Activated CD4-positive, alpha-beta memory T cell treated with anti-CD3 and anti-CD28 coated beads, Interleukin-2, amount 10 ng/mL, durations not matched to agents 7 days and 5 days (primary cell): Measurements from ENCODE around the gene PADI6. TPM values are rescaled to one million over a fixed set of nuclear protein-coding genes. Genes with fewer than 3 reads are reported as not detected.
A peak's percentile ranks its signal among the peaks of the same experiment; 100 is the strongest.
"Not testable (repeated sequence)": the region's sequence is repeated elsewhere in the genome, so short reads cannot be mapped to it uniquely, and the experiment has no call there.

Source experiments
- CTCF ChIA-PET: fragments of 350-600 bp; sonication (Branson Sonifier 250); formaldehyde crosslinking; loops from one replicate; lab custom pipeline; 2021; ENCODE audit warnings: antibody characterized with exemption, inconsistent platforms; lab: Charles Lee
- POLR2A ChIA-PET: fragments of 350-600 bp; sonication (Branson Sonifier 250); formaldehyde crosslinking; loops from one replicate; lab custom pipeline; 2021; ENCODE audit warnings: antibody characterized with exemption; lab: Charles Lee
- DNase-seq: peaks from one replicate; pipeline ENCODE4 v3.0.0-alpha.2; 2020
- H3K27ac Mint-ChIP-seq: one replicate; pipeline ENCODE4 v1.8.0; 2021; ENCODE audit warnings: mild to moderate bottlenecking, mixed read lengths
- H3K27me3 Mint-ChIP-seq: one replicate; pipeline ENCODE4 v1.8.0; 2021; ENCODE audit warnings: mixed read lengths
- H3K36me3 Mint-ChIP-seq: one replicate; pipeline ENCODE4 v1.8.0; 2021; ENCODE audit warnings: low read depth, mixed read lengths
- H3K4me1 Mint-ChIP-seq: one replicate; pipeline ENCODE4 v1.8.0; 2021; ENCODE audit warnings: mixed read lengths
- H3K4me3 Mint-ChIP-seq: one replicate; pipeline ENCODE4 v1.8.0; 2021; ENCODE audit warnings: mild to moderate bottlenecking, mixed read lengths
- H3K9me3 Mint-ChIP-seq: one replicate; pipeline ENCODE4 v1.8.0; 2021; ENCODE audit warnings: mixed read lengths
- total RNA-seq, 2 experiments: library from RNA; stranded (reverse); gene quantifications; one replicate each; pipeline ENCODE4 v1.2.3, GENCODE V29; 2021

The PADI6 gene
- total RNA-seq, 2 experiments from 2014 or later = 0.23 to 0.30 TPM

DNA sequence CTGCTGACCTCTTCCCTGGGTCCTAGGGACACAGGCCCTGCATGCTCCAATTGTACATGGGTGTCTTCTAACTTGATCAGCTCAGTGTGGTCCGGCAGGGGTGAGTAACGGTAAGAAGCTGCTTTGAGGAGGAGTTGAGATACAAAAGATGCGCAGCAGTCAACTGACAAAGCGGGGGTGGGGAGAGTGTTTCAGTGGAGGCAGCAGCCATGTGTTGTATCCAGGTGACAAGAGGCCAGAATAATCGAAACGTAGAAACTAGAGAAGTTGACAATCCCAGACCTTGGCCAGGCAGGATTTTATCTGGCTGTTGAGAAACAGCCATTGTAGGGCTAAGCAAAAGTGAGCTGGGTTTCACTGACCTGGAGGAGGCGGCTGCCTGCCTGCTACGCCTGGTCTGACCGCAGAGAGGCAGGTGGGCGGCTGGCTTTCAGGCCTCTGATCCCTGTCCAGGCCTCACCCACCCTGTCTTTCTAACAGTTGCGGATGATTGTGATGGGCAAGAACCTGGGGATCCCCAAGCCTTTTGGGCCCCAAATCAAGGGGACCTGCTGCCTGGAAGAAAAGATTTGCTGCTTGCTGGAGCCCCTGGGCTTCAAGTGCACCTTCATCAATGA is 28.8 kb downstream of the PADI6 start:
- no peak overlapping the region for H3K27ac Mint-ChIP-seq
- POLR2A ChIA-PET = no interaction called here
- H3K4me1 Mint-ChIP-seq = no peaks in the 10 kb centered on the region

DNA sequence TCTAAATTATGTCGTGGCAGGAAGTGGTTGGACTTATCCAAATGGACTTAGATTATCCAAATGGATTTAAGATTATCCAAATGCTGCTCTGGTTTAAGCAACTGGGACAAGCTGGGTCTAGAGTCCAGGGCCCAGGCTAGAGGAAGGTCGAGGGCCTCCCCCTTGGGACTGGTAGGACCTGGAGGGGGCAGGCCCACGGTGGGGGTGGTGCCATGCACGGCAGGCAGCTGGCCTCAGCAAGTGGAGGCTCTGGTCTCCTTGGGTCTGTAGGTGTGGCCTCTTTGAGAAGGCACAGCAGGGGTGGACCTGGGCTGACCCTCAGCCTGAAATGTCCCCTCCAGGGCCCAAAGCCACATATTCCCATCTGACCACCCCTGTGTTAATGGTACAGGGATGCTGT is 29.8 kb downstream of the PADI6 start:
- no peaks in the 10 kb centered on the region for H3K27me3 Mint-ChIP-seq
- no peak overlapping the region for H3K27ac Mint-ChIP-seq
- H3K9me3 Mint-ChIP-seq = no peaks in the 10 kb centered on the region
- CTCF ChIA-PET = no interaction called here
- H3K36me3 Mint-ChIP-seq = peaks cover 2% of the 10 kb centered on the region
- POLR2A ChIA-PET = no interaction called here
- H3K4me3 Mint-ChIP-seq = no peak overlapping the region
- H3K4me1 Mint-ChIP-seq = no peaks in the 10 kb centered on the region
- DNase-seq = no peak

More for the DNA sequence above, 28.8 kb downstream of the PADI6 start:
- H3K4me3 Mint-ChIP-seq = no peak overlapping the region
- CTCF ChIA-PET = no interaction called here
- no peaks in the 10 kb centered on the region for H3K9me3 Mint-ChIP-seq
- no peak for DNase-seq
- peaks cover 1% of the 10 kb centered on the region for H3K27me3 Mint-ChIP-seq
- no peaks in the 10 kb centered on the region for H3K36me3 Mint-ChIP-seq

DNA sequence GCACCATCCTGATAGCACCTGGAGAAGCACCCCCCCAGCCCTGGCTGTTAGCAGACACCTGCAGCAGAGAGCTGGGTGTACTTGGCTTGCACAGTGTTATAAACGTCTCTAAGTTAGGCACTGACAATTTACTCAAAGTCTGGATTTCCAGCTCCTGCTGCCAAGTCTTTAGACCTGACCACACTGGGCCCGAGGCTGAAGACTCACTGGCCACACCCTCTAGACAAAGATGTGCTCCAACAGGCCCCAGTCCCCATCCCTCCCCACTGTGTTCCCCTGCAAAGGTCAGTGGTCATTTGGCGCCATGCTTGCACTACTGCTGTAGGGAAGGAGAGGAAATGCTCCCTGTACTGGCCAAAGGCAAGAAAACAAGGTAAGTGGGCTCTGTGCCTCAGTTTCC is 31.1 kb downstream of the PADI6 start:
- CTCF ChIA-PET = interaction anchor here (1.0 kb wide), 1 partner anchor 17 kb away, joined by 3 read pairs; no protein-coding TSS in a partner anchor
- DNase-seq = no peak

DNA sequence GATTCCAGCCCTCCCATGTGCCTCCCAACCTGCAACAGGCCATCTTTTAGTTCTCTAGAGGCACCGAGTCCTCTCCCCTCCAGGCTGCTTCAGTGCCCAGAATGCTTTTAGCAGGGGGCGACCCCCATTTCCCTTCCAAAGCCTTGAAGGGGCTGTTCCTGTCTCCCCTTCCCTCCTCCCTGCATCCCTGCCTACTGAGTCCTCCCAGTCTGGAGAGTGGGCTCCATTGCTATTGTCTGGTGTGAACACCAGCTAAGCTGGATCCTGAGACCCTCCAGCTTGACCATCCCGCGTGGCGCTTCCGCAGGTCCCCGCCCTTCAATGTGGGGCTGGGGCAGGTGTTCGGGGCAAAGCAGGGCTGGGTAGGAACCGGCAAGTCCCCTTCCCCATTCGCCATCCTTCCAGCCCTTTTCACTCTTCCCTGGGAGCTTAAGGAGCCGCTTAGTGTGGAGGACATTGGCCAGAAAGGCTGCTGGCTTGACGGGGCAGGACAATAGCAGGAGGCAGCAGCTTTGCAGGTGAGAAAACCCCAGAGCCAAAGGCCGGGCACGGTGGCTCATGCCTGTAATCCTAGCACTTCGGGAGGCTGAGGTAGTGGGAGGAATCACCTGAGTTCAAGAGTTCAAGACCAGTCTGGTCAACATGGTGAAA is 32.2 kb downstream of the PADI6 start:
- H3K4me1 Mint-ChIP-seq = no peaks in the 10 kb centered on the region
- no peak overlapping the region for H3K27ac Mint-ChIP-seq
- POLR2A ChIA-PET = no interaction called here
- H3K36me3 Mint-ChIP-seq = peaks cover 23% of the 10 kb centered on the region
- CTCF ChIA-PET = no interaction called here
- H3K9me3 Mint-ChIP-seq = no peaks in the 10 kb centered on the region
- H3K4me3 Mint-ChIP-seq = no peak overlapping the region
- DNase-seq = no peak
- H3K27me3 Mint-ChIP-seq = no peaks in the 10 kb centered on the region

More for the DNA sequence above, 31.1 kb downstream of the PADI6 start:
- H3K4me1 Mint-ChIP-seq = no peaks in the 10 kb centered on the region
- H3K27ac Mint-ChIP-seq = no peak overlapping the region
- no peaks in the 10 kb centered on the region for H3K9me3 Mint-ChIP-seq
- POLR2A ChIA-PET = no interaction called here
- H3K27me3 Mint-ChIP-seq = no peaks in the 10 kb centered on the region
- H3K36me3 Mint-ChIP-seq = peaks cover 13% of the 10 kb centered on the region
- no peak overlapping the region for H3K4me3 Mint-ChIP-seq

DNA sequence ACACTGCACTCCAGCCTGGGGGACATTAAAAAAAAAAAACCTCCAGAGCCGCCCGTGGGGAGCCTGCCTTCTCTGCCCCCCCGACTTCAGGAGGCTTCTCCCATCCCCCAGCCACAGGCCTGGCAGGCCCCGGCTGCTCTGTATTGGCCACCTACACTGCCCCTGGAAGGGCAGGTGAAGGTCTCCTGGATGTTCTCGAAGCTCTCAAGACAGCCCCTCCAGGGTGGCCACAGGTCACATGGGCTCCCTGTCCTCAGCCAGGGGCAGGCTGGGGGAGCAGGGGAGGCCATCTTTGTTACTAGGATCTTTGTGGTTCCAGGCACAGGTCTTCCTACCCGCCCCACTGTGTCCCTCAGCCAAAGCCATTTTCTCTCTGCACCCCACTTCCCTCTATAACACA is 32.8 kb downstream of the PADI6 start:
- no peaks in the 10 kb centered on the region for H3K4me1 Mint-ChIP-seq
- H3K27me3 Mint-ChIP-seq = no peaks in the 10 kb centered on the region
- H3K27ac Mint-ChIP-seq = no peak overlapping the region
- no peaks in the 10 kb centered on the region for H3K9me3 Mint-ChIP-seq
- POLR2A ChIA-PET = interaction anchor here (1.1 kb wide), 1 partner anchor 14 kb away, joined by 3 read pairs; no protein-coding TSS in a partner anchor
- no peak for DNase-seq
- CTCF ChIA-PET = no interaction called here
- no peak overlapping the region for H3K4me3 Mint-ChIP-seq
- H3K36me3 Mint-ChIP-seq = peaks cover 28% of the 10 kb centered on the region

DNA sequence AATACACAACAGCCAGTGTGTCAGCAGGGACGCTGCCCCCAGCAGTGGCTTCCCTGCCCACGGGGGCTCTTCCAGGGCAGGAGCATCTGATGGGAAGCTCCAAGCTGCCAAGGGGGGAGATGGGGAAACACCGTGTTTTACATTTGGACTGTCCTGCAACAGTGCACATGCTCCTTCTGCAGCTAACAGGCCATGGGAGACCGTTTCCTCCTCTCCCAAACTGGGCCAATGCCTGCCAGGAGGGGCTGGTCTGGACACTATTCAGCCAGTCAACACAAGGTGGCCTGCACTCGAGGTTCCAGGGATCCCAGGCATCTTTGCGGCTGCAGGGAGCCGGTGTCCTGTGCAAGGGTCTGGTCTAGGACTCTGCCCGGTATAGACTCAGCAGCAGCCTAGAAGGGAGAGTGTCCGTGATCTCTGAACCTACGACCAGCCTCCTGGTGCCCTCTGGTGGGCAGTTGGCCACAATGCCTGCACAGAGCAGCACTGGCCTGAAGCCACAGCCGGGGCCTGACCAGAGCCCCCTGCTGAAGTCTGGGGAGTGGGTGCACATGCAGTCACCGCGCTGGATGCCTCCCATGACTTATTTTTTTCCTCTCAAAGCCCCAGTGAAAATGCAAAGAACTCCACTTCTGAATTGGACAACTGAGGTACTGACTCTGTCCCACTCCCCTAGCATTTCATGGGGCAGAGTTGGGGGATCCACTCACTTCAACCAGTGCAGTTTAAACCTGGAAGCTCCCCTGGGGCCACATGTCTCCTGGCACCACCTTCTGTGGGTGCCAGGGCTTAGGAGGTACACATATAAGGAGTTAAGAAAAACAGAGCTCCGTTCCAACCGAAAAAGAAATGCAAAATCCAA is 34.1 kb downstream of the PADI6 start:
- Mint-ChIP-seq H3K36me3 (peaks cover 40% of the 10 kb centered on the region), H3K4me3 (no peak overlapping the region), H3K27me3 (no peaks in the 10 kb centered on the region), H3K9me3 (no peaks in the 10 kb centered on the region), H3K27ac (no peak overlapping the region), H3K4me1 (peaks cover 3% of the 10 kb centered on the region)
- CTCF ChIA-PET = interaction anchor here (1.2 kb wide), 1 partner anchor 46 kb away, joined by 3 read pairs; no protein-coding TSS in a partner anchor
- POLR2A ChIA-PET = interaction anchor here (1.1 kb wide), 1 partner anchor 15 kb away, joined by 3 read pairs; no protein-coding TSS in a partner anchor
- peak; percentile 52 for DNase-seq

DNA sequence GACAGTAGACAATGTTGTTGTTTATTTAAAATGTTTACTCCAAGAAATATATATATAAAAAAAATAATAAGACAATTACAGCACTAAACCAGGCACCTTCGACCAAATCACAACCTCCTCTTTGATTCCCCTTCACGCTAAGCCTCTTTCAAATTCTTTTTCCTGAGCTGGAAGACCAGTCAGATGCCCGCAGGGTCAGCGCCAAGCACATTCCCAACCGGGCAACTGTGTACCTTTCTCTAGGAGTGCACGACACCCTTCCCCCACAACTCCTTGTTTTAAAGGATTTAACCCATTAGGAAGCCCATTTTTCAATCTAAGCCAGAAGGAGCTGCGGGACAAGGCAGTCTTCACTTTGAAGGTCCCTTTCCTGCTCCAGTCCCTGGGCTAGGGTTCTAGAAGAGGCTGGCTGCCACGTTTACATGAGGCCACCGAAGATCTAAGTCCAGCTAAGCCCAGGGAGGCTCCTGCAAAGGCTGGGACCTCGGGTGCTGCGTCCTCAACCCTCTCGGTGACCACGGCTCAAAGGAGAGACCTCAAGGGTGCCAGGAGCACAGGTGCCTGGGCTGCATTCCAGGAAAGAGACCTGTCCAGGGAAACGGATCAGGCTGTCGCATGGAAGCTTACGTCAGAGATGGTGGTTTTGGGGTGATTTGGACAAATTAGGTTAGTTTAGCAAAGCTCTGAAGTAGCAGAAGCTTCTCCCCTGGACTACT is 34.9 kb downstream of the PADI6 start:
- DNase-seq, H3K9me3 Mint-ChIP-seq, POLR2A ChIA-PET, H3K4me3 Mint-ChIP-seq, H3K4me1 Mint-ChIP-seq, H3K27me3 Mint-ChIP-seq, H3K27ac Mint-ChIP-seq: not testable (repeated sequence)
- CTCF ChIA-PET = interaction anchor here (1.2 kb wide), 1 partner anchor 45 kb away, joined by 3 read pairs; no protein-coding TSS in a partner anchor
- peaks cover 48% of the 10 kb centered on the region for H3K36me3 Mint-ChIP-seq

DNA sequence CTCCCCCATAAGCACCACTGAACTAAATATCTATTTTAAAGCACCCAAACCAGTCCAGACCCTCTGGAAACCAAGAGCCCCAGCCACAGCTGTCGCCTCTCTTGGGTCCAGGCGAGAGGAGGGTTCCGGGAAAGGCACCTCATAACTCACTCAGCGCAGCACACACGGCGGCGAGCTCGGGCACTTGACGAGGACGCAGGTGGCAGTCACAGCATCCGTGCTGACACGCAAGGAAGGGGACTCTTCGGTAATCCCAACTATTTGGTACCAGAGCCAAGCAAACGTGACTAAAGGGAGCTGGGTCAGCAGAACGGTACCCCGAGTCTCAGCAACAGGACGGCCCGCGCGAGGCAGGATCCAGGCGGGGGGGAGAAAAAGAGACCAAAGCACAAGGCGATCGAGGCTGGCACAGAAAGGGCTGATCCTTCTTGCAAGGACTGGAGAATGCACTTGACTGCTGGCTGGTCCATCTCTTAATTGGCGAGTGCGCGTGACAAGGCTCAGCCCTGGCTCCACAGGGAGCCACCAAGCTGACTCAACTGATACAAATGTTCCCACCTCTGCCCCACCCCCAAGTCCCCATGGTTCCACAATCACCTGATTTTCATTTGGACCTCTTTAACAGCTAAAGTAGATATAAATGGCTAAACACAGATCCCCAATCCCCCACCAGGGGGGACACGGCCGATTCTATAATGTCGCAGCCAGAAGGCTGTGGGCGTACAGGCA is 36.0 kb downstream of the PADI6 start:
- H3K4me3 Mint-ChIP-seq, H3K4me1 Mint-ChIP-seq, H3K27ac Mint-ChIP-seq, POLR2A ChIA-PET, DNase-seq, CTCF ChIA-PET, H3K9me3 Mint-ChIP-seq, H3K27me3 Mint-ChIP-seq: not testable (repeated sequence)
- peaks cover 59% of the 10 kb centered on the region for H3K36me3 Mint-ChIP-seq

DNA sequence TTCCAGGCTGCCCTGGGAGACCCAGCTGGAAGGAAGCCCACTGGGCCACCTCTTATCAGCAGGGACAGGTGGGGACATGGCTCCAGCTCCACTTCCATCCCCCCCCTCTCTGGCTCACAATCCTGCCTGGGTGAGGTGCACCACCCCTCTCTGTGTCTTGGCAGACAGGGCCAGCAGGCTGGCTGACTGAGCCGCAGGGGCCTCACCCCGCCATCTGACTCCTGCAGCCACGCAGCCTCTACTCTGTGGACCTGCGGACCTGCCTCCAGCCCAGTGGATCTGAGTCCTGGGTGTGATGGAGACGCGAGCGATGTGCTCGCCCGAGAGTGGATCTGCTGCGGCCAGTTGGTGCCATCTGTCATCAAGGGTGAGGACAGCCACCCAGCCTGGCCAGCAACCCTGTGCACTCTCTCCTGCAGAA is 37.4 kb downstream of the PADI6 start:
- H3K27me3 Mint-ChIP-seq = no peaks in the 10 kb centered on the region
- POLR2A ChIA-PET = no interaction called here
- CTCF ChIA-PET = no interaction called here
- H3K27ac Mint-ChIP-seq = no peak overlapping the region
- peaks cover 68% of the 10 kb centered on the region for H3K36me3 Mint-ChIP-seq
- no peaks in the 10 kb centered on the region for H3K9me3 Mint-ChIP-seq
- H3K4me3 Mint-ChIP-seq = no peak overlapping the region
- DNase-seq = no peak
- peaks cover 6% of the 10 kb centered on the region for H3K4me1 Mint-ChIP-seq

DNA sequence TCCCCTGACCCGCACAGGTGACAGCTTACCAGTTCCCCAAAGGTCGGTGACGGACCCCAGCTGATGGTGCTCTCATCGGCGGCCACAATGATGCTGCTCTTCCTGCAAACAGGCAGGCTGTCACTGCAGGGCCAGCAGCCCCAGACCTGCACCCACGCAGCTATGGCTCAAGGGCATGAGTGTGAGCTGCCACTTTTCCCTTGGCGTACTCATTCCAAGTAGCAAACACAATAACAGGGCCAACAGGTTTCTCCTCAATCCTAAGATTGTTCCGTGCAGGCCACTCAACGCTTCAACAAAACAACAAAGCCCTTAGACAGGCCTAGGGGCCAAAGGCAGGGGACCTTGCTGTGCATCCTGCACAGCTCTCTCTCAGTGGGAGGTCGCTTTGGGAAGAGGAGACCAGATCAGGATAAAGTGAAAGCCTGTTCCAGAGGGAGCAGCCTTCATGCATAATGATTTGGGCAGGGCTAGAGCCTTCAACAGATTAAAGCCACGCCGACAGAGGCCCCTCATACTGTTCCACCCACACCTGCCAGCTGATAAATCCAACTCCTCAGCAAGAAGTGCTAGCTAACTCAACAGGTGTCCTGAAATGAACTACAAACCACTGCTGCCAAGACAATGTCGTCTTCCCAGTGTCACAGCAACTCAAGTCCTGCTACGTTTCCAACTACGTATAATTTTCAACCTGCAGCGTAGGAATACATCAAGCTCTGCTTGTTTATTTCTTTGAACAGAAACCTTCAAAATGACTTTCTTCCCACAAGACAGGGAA is 40.3 kb downstream of the PADI6 start:
- POLR2A ChIA-PET = interaction anchor here (1.4 kb wide), 1 partner anchor 26 kb away, joined by 3 read pairs; no protein-coding TSS in a partner anchor

DNA sequence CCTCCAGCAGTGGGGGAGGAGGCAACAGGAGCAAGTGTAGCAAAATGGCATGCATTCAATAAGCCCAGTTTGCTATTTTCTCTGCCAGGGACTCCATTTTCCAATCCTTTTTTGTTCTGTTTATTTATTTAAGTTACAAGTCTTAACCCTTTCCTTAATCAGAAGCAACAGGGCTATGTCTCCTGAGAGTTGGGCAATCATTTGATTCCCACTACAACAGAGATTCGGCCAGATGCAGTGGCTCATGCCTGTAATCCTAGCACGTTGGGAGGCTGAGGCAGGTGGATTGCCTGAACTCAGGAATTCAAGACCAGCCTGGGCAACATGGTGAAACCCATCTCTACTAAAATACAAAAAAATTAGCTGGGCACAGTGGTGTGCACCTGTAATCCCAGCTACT is 42.0 kb downstream of the PADI6 start:
- ChIA-PET CTCF (no interaction called here), POLR2A (interaction anchor here (1.4 kb wide), 1 partner anchor 24 kb away, joined by 3 read pairs; no protein-coding TSS in a partner anchor)
- H3K36me3 Mint-ChIP-seq = peaks cover 86% of the 10 kb centered on the region
- H3K9me3 Mint-ChIP-seq = no peaks in the 10 kb centered on the region
- peaks cover 6% of the 10 kb centered on the region for H3K4me1 Mint-ChIP-seq
- no peaks in the 10 kb centered on the region for H3K27me3 Mint-ChIP-seq
- no peak overlapping the region for H3K27ac Mint-ChIP-seq
- H3K4me3 Mint-ChIP-seq = no peak overlapping the region
- no peak for DNase-seq

More for the DNA sequence above, 40.3 kb downstream of the PADI6 start:
- no peak for DNase-seq
- H3K27me3 Mint-ChIP-seq = no peaks in the 10 kb centered on the region
- H3K4me1 Mint-ChIP-seq = peaks cover 6% of the 10 kb centered on the region
- no peaks in the 10 kb centered on the region for H3K9me3 Mint-ChIP-seq
- H3K4me3 Mint-ChIP-seq = no peak overlapping the region
- H3K27ac Mint-ChIP-seq = no peak overlapping the region
- CTCF ChIA-PET = no interaction called here
- peaks cover 87% of the 10 kb centered on the region for H3K36me3 Mint-ChIP-seq
